ENCODE data around the gene ELF4. TPM values are rescaled to one million over a fixed set of nuclear protein-coding genes. Genes with fewer than 3 reads are reported as not detected.
"Not testable (repeated sequence)": the region's sequence is repeated elsewhere in the genome, so short reads cannot be mapped to it uniquely, and the experiment has no call there.

Gene ELF4
- total and polyA plus RNA-seq, 2 donors, result 7.2 to 9.1 TPM

DNA sequence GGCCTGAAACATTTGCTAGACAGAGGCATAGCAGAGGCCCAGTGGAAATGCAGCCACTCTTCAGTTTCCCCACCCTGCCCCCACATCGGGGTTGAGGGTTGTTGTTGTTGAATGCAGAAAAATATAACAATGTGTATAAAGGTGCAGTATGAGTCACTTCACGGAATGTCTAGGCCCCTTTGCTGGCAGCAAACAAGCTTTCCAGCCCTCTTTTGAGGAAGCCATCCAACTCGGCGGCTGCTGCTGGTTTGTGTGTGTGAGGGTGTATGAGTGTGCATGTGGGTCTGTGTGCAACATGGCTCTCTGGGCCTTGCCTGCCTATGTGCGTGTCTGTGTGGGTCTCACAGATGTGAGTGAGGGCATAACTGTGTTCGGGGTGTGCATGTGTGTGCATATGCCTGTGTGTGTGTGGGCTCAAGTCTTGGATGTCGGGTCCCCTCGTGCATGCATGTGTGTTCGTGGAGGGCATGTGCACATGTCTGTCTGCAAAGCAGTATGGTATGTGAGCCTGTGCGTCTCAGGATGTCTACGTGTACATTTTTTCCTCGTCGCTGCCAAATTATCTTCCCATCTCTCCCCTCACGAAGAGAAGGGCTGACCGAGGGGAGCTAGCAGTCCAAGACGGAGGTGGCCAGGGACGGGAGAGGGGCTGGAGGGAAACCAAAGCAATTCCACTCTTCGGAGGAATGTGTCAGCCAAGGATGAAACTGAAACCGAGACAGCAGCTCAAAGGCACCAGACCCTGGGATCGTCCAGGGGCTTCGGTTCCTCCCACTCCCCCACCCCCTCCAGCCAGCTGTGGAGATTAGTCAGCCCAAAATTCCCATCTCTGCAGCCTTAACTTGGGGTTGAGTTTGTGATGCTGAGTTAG, 8.4 kb upstream of the ELF4 start:
- Histone ChIP-seq H3K9me3 (ENCODE audit: control insufficient read depth in 2 of 2, insufficient read depth in 1 of 2, low read length in 1 of 2) (no peaks in the 10 kb centered on the region), H3K27ac (ENCODE audit: low read depth in 1 of 2, low read length in 1 of 2) (no peak overlapping the region), H3K4me1 (ENCODE audit: control insufficient read depth in 2 of 2, insufficient read depth in 2 of 2, low read length in 2 of 2) (peaks cover 0 to 18% of the 10 kb centered on the region in 2 donors), H3K4me3 (ENCODE audit: low read length in 2 of 2) (no peak overlapping the region), H3K36me3 (ENCODE audit: control insufficient read depth in 2 of 2, insufficient read depth in 2 of 2, low read length in 1 of 2) (no peaks in the 10 kb centered on the region), H3K27me3 (ENCODE audit: control insufficient read depth in 2 of 2, insufficient read depth in 1 of 2, low read length in 1 of 2) (peaks cover 0 to 3% of the 10 kb centered on the region in 2 donors)
- WGBS, result 89% methylated on average over 21 of the region's 21 CpGs
- DNase-seq (ENCODE audit: low read depth in 6 of 9, low spot score in 9 of 9), result no peak

DNA sequence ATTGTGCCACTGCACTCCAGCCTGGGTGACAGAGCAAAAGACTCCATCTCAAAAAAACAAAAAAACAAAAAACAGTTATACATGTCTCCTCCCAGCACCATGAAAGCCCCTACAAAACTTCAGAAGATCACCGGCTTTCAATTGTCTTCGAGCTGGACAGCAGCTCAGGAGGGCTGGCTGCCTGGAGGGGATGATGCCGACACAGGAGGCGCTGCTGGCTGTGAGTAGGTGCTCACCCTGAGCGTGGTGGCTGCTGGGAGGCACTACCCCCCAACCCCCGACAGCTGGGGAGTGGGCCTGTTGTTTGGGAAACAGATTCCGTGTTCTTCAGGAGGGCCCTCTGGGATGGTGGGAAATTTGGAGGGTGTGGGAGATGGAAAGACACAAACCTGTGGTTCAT, 6.9 kb upstream of the ELF4 start:
- Histone ChIP-seq H3K27me3 (ENCODE audit: control insufficient read depth in 2 of 2, insufficient read depth in 1 of 2, low read length in 1 of 2) (peaks cover 0 to 3% of the 10 kb centered on the region in 2 donors), H3K36me3 (ENCODE audit: control insufficient read depth in 2 of 2, insufficient read depth in 2 of 2, low read length in 1 of 2) (no peaks in the 10 kb centered on the region), H3K27ac (ENCODE audit: low read depth in 1 of 2, low read length in 1 of 2) (no peak overlapping the region), H3K4me1 (ENCODE audit: control insufficient read depth in 2 of 2, insufficient read depth in 2 of 2, low read length in 2 of 2) (peaks cover 0 to 18% of the 10 kb centered on the region in 2 donors), H3K9me3 (ENCODE audit: control insufficient read depth in 2 of 2, insufficient read depth in 1 of 2, low read length in 1 of 2) (no peaks in the 10 kb centered on the region), H3K4me3 (ENCODE audit: low read length in 2 of 2) (no peak overlapping the region)
- DNase-seq (ENCODE audit: low read depth in 6 of 9, low spot score in 9 of 9), result no peak
- 98% methylated on average over 7 of the region's 7 CpGs for WGBS

DNA sequence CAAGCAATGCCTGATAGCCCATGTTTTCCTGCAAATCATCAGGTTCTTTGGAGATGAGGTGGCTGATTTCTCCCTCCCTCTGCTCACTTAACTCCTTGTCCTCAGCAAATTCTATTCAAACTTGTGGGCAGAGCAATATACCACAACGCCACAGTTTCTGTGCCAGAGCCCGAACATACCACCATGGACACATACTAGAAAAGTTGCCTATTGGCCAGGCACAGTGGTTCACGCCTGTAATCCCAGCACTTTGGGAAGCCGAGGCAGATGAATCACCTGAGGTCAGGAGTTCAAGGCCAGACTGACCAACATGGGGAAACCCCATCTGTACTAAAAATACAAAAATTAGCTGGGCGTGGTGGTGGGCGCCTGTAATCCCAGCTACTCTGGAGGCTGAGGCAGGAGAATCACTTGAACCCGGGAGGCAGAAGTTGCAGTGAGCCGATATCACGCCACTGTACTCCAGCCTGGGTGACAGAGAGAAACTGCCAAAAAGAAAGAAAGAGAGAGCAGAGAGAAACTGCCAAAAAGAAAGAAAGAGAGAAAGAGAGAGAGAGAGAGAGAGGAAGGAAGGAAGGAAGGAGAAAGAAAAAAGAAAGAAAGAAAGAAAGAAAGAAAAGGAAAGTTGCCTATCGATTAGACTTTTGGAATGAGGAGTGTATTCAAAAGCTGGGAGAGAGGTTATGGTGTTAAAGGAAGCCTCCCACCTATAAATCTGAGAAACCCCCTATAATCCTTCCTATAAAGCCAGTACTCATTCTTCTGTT, 5.0 kb upstream of the ELF4 start:
- not testable (repeated sequence) for DNase-seq (ENCODE audit: low read depth in 6 of 9, low spot score in 9 of 9); H3K27ac ChIP-seq (ENCODE audit: low read depth in 1 of 2, low read length in 1 of 2); H3K36me3 ChIP-seq (ENCODE audit: control insufficient read depth in 2 of 2, insufficient read depth in 2 of 2, low read length in 1 of 2); H3K4me3 ChIP-seq (ENCODE audit: low read length in 2 of 2); H3K9me3 ChIP-seq (ENCODE audit: control insufficient read depth in 2 of 2, insufficient read depth in 1 of 2, low read length in 1 of 2); H3K27me3 ChIP-seq (ENCODE audit: control insufficient read depth in 2 of 2, insufficient read depth in 1 of 2, low read length in 1 of 2)
- H3K4me1 ChIP-seq (ENCODE audit: control insufficient read depth in 2 of 2, insufficient read depth in 2 of 2, low read length in 2 of 2), result peaks cover 0 to 22% of the 10 kb centered on the region in 2 donors
- 96% methylated on average over 10 of the region's 10 CpGs for WGBS

DNA sequence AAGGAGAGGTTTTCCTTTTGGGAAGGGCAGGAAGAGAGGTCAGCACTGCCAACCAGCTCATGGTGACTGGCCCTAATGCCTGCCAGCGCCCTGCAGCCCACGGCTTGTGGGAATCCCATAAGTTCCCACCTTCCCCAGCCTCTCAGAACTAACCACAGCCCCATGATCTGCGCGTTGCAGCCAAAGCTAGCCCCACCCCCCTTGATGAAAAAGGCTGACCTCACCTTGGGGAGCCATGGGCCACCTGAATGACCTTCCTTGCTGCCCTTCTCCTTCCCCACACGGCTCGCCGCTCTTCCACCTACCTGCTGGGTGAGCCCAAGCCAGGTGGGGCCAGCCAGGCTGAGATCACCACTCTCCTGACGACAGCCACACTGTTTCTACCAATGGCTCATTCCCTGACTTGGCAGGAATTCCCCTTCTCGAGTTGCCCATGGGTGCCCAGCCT, 3.9 kb upstream of the ELF4 start:
- peaks cover 0 to 18% of the 10 kb centered on the region in 2 donors for H3K4me1 ChIP-seq (ENCODE audit: control insufficient read depth in 2 of 2, insufficient read depth in 2 of 2, low read length in 2 of 2)
- peaks cover 0 to 13% of the 10 kb centered on the region in 2 donors for H3K27me3 ChIP-seq (ENCODE audit: control insufficient read depth in 2 of 2, insufficient read depth in 1 of 2, low read length in 1 of 2)
- H3K9me3 ChIP-seq (ENCODE audit: control insufficient read depth in 2 of 2, insufficient read depth in 1 of 2, low read length in 1 of 2), result no peaks in the 10 kb centered on the region
- no peak overlapping the region for H3K27ac ChIP-seq (ENCODE audit: low read depth in 1 of 2, low read length in 1 of 2)
- WGBS, result 83% methylated on average over 9 of the region's 9 CpGs
- no peaks in the 10 kb centered on the region for H3K36me3 ChIP-seq (ENCODE audit: control insufficient read depth in 2 of 2, insufficient read depth in 2 of 2, low read length in 1 of 2)
- DNase-seq (ENCODE audit: low read depth in 6 of 9, low spot score in 9 of 9), result no peak
- H3K4me3 ChIP-seq (ENCODE audit: low read length in 2 of 2), result no peak overlapping the region

DNA sequence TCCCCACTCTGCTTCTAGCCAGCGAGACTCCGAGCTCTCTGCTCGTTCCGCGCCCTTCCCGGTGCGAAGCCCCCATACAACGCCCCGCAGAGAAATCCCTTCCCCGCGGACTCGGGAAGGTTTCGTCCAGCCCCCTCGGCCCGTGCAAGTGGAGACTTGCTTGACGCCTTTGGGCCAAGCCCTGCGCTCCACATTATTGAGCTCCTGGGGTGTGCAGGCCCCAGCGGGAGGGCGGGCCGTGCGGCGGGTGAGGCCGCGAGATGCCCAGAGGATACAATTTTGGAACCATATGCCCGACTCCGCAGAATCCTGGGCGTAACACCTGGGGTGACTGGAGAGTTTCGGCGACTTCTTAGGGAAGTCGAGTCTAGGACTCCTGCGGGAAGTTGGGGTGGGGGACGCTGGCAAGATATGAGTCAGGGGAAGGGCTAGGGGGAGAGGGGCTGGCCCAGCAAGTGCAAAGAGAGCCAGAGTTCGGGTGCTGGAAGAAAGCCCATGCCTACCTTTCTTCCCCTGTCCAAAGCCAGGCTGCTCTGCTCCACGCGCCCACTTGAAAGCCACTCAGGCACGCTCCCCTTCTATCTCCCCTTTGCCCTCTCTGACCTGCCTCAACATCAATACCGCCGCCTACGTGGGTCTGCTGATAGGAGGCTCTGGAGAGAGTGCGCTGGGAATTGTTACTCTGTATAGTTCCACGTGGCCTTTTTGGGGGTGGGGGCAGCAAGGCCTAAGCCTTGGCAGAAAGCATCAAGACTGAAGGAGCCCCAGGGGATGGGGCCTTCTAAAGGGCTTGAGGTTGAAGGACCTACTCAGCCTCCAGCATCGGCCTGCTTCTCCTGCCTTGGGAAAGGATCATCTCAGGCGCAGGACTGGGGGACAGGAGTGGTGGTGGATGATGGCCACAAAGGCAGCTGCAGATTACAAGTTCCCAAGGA, 1.2 kb upstream of the ELF4 start:
- peaks cover 0 to 13% of the 10 kb centered on the region in 2 donors for H3K27me3 ChIP-seq (ENCODE audit: control insufficient read depth in 2 of 2, insufficient read depth in 1 of 2, low read length in 1 of 2)
- WGBS, result 64% methylated on average over 43 of the region's 43 CpGs
- DNase-seq (ENCODE audit: low read depth in 6 of 9, low spot score in 9 of 9), result no peak

DNA sequence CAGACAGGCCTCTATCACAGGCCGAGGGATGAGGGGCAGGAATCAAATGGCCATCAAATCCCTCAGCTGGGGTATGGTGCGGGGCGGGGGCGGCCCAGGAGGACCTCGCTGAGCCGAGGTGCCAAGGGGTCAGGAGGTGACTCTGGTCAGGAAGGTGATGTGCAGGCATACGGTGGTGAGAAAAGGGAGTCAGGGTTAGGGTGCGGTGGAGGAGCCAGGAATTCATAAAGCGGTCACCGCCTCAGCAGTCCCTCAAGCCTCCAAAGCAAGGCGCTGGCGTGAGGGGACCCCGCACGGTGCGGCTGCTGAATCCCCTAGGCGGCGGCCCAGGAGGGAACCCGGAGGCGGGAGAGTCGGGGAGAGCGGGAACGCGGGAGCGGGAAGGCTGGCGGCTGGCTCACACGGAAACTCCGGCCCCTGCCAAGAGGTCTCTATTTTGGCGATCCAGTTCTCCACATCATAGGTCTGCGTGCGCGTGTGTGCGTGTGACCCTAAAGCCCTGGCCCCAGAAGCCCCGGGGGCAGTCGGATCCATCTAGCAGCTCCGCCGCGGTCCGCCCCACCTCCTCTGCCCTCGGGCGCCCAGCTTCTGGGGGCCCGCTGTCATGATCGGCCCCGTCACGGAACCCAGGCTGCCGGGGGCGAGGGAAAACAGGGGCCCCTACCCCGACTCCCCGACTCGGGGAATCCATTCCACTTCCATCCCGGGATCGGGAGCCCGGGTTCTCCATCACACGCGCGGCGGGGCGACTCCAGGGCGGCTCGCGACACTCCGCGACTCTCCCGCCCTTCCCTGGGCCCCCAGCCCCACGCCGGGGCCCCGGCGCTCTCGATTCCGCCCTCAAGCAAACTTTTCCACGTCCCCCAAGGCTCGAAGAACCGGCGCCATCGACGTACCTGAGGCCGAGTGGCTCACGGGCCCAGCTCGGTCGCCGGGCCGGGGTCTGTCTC, 593 bp downstream of the ELF4 start:
- WGBS, result 2% methylated on average over 79 of the region's 81 CpGs
- Histone ChIP-seq H3K4me3 (ENCODE audit: low read length in 2 of 2) (peak overlapping the region; percentile 67), H3K9me3 (ENCODE audit: control insufficient read depth in 2 of 2, insufficient read depth in 1 of 2, low read length in 1 of 2) (no peaks in the 10 kb centered on the region), H3K27ac (ENCODE audit: low read depth in 1 of 2, low read length in 1 of 2) (peak overlapping the region; percentile 51 to 70), H3K27me3 (ENCODE audit: control insufficient read depth in 2 of 2, insufficient read depth in 1 of 2, low read length in 1 of 2) (peaks cover 0 to 13% of the 10 kb centered on the region in 2 donors), H3K36me3 (ENCODE audit: control insufficient read depth in 2 of 2, insufficient read depth in 2 of 2, low read length in 1 of 2) (no peaks in the 10 kb centered on the region), H3K4me1 (ENCODE audit: control insufficient read depth in 2 of 2, insufficient read depth in 2 of 2, low read length in 2 of 2) (peaks cover 4 to 21% of the 10 kb centered on the region in 2 donors)
- DNase-seq (ENCODE audit: low read depth in 6 of 9, low spot score in 9 of 9), result peak in 1 of 9 donors; percentile 35

More for the DNA sequence above, 1.2 kb upstream of the ELF4 start:
- Histone ChIP-seq H3K4me3 (ENCODE audit: low read length in 2 of 2) (peak overlapping the region in 1 of 2 donors; percentile 67), H3K9me3 (ENCODE audit: control insufficient read depth in 2 of 2, insufficient read depth in 1 of 2, low read length in 1 of 2) (no peaks in the 10 kb centered on the region), H3K4me1 (ENCODE audit: control insufficient read depth in 2 of 2, insufficient read depth in 2 of 2, low read length in 2 of 2) (peaks cover 4 to 21% of the 10 kb centered on the region in 2 donors), H3K27ac (ENCODE audit: low read depth in 1 of 2, low read length in 1 of 2) (peak overlapping the region in 1 of 2 donors; percentile 52), H3K36me3 (ENCODE audit: control insufficient read depth in 2 of 2, insufficient read depth in 2 of 2, low read length in 1 of 2) (no peaks in the 10 kb centered on the region)

DNA sequence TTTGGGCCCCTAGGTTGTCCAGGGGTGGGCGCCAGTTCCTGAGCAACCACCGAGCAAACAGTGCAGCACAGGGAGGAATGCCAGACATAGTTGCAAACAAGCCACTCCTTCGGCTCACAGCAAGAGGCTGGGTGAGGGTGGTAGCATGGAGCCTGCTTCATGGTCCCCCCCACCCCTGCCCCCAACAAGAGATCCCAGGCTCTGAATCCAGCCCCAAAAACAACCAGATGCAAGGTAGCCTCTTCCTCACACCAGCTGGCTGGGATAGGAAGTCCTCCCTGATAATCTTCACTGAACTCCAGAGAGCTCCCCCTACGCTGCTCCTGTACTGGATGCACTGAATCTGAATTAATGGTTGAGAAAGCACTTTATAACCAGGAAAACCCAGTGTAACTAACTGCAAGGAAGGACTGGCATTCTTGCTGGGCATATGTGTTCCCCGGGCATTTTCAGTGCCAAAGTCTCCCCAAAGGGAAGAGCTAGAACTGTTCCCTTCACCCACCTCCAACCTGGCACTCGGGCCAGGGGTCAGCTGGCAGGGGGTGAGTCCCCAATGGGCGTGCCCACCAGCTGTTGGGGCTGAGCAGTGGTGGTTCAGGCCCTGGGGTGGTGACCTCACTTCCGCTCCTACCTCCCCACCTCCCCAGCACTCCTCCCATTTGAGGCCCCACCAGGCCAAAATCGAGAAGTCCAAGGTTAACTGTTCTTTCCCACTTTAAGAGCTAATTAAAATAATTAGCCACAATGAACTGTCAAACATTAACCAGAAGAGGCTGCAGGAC, 1.5 kb downstream of the ELF4 start:
- peaks cover 0 to 13% of the 10 kb centered on the region in 2 donors for H3K27me3 ChIP-seq (ENCODE audit: control insufficient read depth in 2 of 2, insufficient read depth in 1 of 2, low read length in 1 of 2)
- no peaks in the 10 kb centered on the region for H3K9me3 ChIP-seq (ENCODE audit: control insufficient read depth in 2 of 2, insufficient read depth in 1 of 2, low read length in 1 of 2)
- H3K36me3 ChIP-seq (ENCODE audit: control insufficient read depth in 2 of 2, insufficient read depth in 2 of 2, low read length in 1 of 2), result no peaks in the 10 kb centered on the region
- H3K4me1 ChIP-seq (ENCODE audit: control insufficient read depth in 2 of 2, insufficient read depth in 2 of 2, low read length in 2 of 2), result peaks cover 4 to 21% of the 10 kb centered on the region in 2 donors
- H3K27ac ChIP-seq (ENCODE audit: low read depth in 1 of 2, low read length in 1 of 2), result peak overlapping the region in 1 of 2 donors; percentile 19
- H3K4me3 ChIP-seq (ENCODE audit: low read length in 2 of 2), result peak overlapping the region; percentile 67
- DNase-seq (ENCODE audit: low read depth in 6 of 9, low spot score in 9 of 9), result peak in 1 of 9 donors; percentile 52
- WGBS, result 28% methylated on average over 9 of the region's 9 CpGs
